IMR-90 (cell line): ENCODE measurements around the gene AUNIP. TPM values are rescaled to one million over a fixed set of nuclear protein-coding genes. Genes with fewer than 3 reads are reported as not detected.

Experiments
- ATAC-seq: fragments of 200-7000 bp; cut with Tn5 transposase; 2 replicates; pipeline ENCODE4 v1.9.1; 2020; ENCODE audit warnings: low read depth, mild to moderate bottlenecking, moderate library complexity
- BruUV-seq: library from RNA; stranded (reverse); fragments of 400-500 nt; replicated peaks from 2 replicates; lab custom pipeline; 2021; lab: Mats Ljungman, UMichigan
- CTCF ChIA-PET: fragments of 300-600 bp; formaldehyde crosslinking; extraction: SDS; loops from one replicate; lab custom pipeline; 2021; ENCODE audit warnings: antibody characterized with exemption; lab: Yijun Ruan, JAX
- POLR2A ChIA-PET: fragments of 300-600 bp; sonication (Branson Sonifier 250); formaldehyde crosslinking; loops from one replicate; lab custom pipeline; 2022; ENCODE audit warnings: antibody characterized with exemption; ENCODE audit not compliant: unreplicated experiment; lab: Charles Lee
- DNase-seq: peaks from one replicate; pipeline ENCODE4 v3.0.0; 2013
- H2AFZ ChIP-seq: replicated peaks from 2 replicates; pipeline ENCODE3; 2013; ENCODE audit warnings: low read length, mild to moderate bottlenecking; ENCODE audit not compliant: poor library complexity
- H2AK5ac ChIP-seq: 2 replicates; pipeline ENCODE4 v1.6.1; 2013; ENCODE audit warnings: low read depth, low read length, inconsistent platforms
- H2AK9ac ChIP-seq: replicated peaks from 2 replicates; pipeline ENCODE3; 2013; ENCODE audit warnings: mild to moderate bottlenecking, low read depth, low read length, moderate library complexity; ENCODE audit not compliant: poor library complexity
- H2BK120ac ChIP-seq: 2 replicates; pipeline ENCODE4 v1.6.1; 2013; ENCODE audit warnings: low read depth, low read length, inconsistent platforms
- H2BK15ac ChIP-seq: 3 replicates; pipeline ENCODE4 v1.6.1; 2013; ENCODE audit warnings: low read depth, low read length, inconsistent platforms
- H2BK20ac ChIP-seq: 2 replicates; pipeline ENCODE4 v1.6.1; 2013; ENCODE audit warnings: low read depth, mild to moderate bottlenecking, inconsistent platforms, low read length, moderate library complexity
- H2BK5ac ChIP-seq: 2 replicates; pipeline ENCODE4 v1.6.1; 2013; ENCODE audit warnings: mild to moderate bottlenecking, low read depth, low read length, inconsistent platforms; ENCODE audit not compliant: poor library complexity, severe bottlenecking
- H3K14ac ChIP-seq: replicated peaks from 2 replicates; pipeline ENCODE4 v1.6.1; 2013; ENCODE audit warnings: low read depth, low read length, inconsistent platforms
- H3K18ac ChIP-seq: 2 replicates; pipeline ENCODE4 v1.6.1; 2013; ENCODE audit warnings: low read depth, low read length, control low read depth
- H3K23ac ChIP-seq: 2 replicates; pipeline ENCODE4 v1.6.1; 2013; ENCODE audit warnings: low read depth, low read length, inconsistent platforms
- H3K27ac ChIP-seq: 2 replicates; pipeline ENCODE4 v1.5.1; 2013; ENCODE audit warnings: mild to moderate bottlenecking, control low read depth, low read length; ENCODE audit not compliant: insufficient read depth
- H3K27me3 ChIP-seq: 2 replicates; pipeline ENCODE4 v1.6.1; 2013; ENCODE audit warnings: low read length; ENCODE audit not compliant: control insufficient read depth, insufficient read depth
- H3K36me3 ChIP-seq: 2 replicates; pipeline ENCODE4 v1.6.1; 2013; ENCODE audit warnings: low read length, mixed read lengths; ENCODE audit not compliant: control insufficient read depth, insufficient read depth
- H3K4ac ChIP-seq: 2 replicates; pipeline ENCODE4 v1.6.1; 2013; ENCODE audit warnings: low read depth, low read length, inconsistent platforms
- H3K4me1 ChIP-seq: 2 replicates; pipeline ENCODE4 v1.6.1; 2013; ENCODE audit warnings: low read length, mixed read lengths; ENCODE audit not compliant: control insufficient read depth, insufficient read depth
- H3K4me2 ChIP-seq: 2 replicates; pipeline ENCODE4 v1.6.1; 2013; ENCODE audit warnings: low read depth, mild to moderate bottlenecking, control low read depth, low read length, moderate library complexity
- H3K4me3 ChIP-seq: 2 replicates; pipeline ENCODE4 v1.5.1; 2013; ENCODE audit warnings: low read depth, mild to moderate bottlenecking, control low read depth, low read length, moderate library complexity; ENCODE audit not compliant: insufficient read depth
- H3K56ac ChIP-seq: 2 replicates; pipeline ENCODE4 v1.6.1; 2013; ENCODE audit warnings: low read length, inconsistent platforms; ENCODE audit not compliant: insufficient read depth; ENCODE audit errors: extremely low read depth
- H3K79me1 ChIP-seq, 2 experiments: 2 replicates each; pipeline ENCODE4 v1.6.1; 2013; ENCODE audit warnings: low read length in 2 of 2, inconsistent platforms in 1 of 2, low read depth in 1 of 2
- H3K9ac ChIP-seq: 2 replicates; pipeline ENCODE4 v1.6.1; 2013; ENCODE audit warnings: low read depth, low read length, control low read depth
- H3K9me1 ChIP-seq: 2 replicates; pipeline ENCODE4 v1.6.1; 2013; ENCODE audit warnings: low read length, inconsistent platforms; ENCODE audit not compliant: insufficient read depth
- H3K9me3 ChIP-seq: 2 replicates; pipeline ENCODE4 v1.6.1; 2013; ENCODE audit warnings: low read length; ENCODE audit not compliant: control insufficient read depth, insufficient read depth
- H4K20me1 ChIP-seq: 2 replicates; pipeline ENCODE4 v1.6.1; 2013; ENCODE audit warnings: low read length, inconsistent platforms; ENCODE audit not compliant: insufficient read depth
- H4K5ac ChIP-seq: 2 replicates; pipeline ENCODE4 v1.6.1; 2013; ENCODE audit warnings: mild to moderate bottlenecking, low read depth, low read length, control low read depth
- H4K8ac ChIP-seq, 2 experiments: 2 replicates each; pipeline ENCODE4 v1.6.1; 2013; ENCODE audit warnings: low read depth in 2 of 2, low read length in 2 of 2, control low read depth in 1 of 2, inconsistent platforms in 1 of 2
- H4K91ac ChIP-seq: 2 replicates; pipeline ENCODE4 v1.6.1; 2013; ENCODE audit warnings: low read depth, low read length, inconsistent platforms; ENCODE audit not compliant: insufficient read depth
- BHLHE40 ChIP-seq: fragments of 150-350 bp; IDR thresholded peaks from 2 replicates; pipeline ENCODE4 v1.6.1; 2016; ENCODE audit warnings: mild to moderate bottlenecking, low read depth, low read length
- CHD1 ChIP-seq: IDR thresholded peaks from 2 replicates; pipeline ENCODE4 v1.6.1; 2012; ENCODE audit warnings: low read depth, low read length, improper control_type of control experiment
- FOS ChIP-seq: fragments of 150-350 bp; IDR thresholded peaks from 2 replicates; pipeline ENCODE4 v1.6.1; 2016; ENCODE audit warnings: low read depth, low read length
- MXI1 ChIP-seq: IDR thresholded peaks from 2 replicates; pipeline ENCODE4 v1.6.1; 2012; ENCODE audit warnings: low read depth, mild to moderate bottlenecking, low read length, moderate library complexity, borderline replicate concordance
- WGBS, 2 experiments: methylation state at CpG; one replicate each; pipeline versions ENCODE4 v1.1.5 to v1.1.7; 2013; ENCODE audit warnings: missing lambda C conversion rate in 2 of 2; ENCODE audit not compliant: insufficient read length in 1 of 2; ENCODE audit errors: extremely low coverage in 2 of 2; 5-methylcytosine and 5-hydroxymethylcytosine counted together
- dilution Hi-C: fragments of 300-500 bp; cut with HindIII; formaldehyde crosslinking; loops from one replicate; pipeline ENCODE4 v1.14.3; 2018; ENCODE audit warnings: low sequenced_read_pairs; ENCODE audit not compliant: unreplicated experiment
- in situ Hi-C: fragments of 300-500 bp; cut with MboI; formaldehyde crosslinking; loops from 3 replicates; pipeline ENCODE4 v1.14.3; 2019; ENCODE audit warnings: low sequenced_read_pairs, inconsistent platforms, mixed read lengths
- intact Hi-C: fragments of 100-400 bp; cut with micrococcal nuclease; formaldehyde crosslinking; loops from 2 replicates; pipeline ENCODE4 v1.10.0; 2022
- polyA plus RNA-seq, 3 experiments: library from polyadenylated mRNA; depleted of rRNA; stranded (reverse); fragments of >200 nt; gene quantifications; 2 replicates each; pipeline ENCODE4 v1.2.3, GENCODE V29; 2012; ENCODE audit warnings: low replicate concordance in 1 of 3
- total RNA-seq: library from RNA; depleted of rRNA; stranded (reverse); fragments of >200 nt; gene quantifications from 2 replicates; pipeline ENCODE4 v1.2.3, GENCODE V29; 2012

Gene AUNIP
- total and polyA plus RNA-seq, 2 of the 4 experiments (the other 2 are of a cell fraction), result 2.4 to 5.0 TPM

- peak overlapping the region; percentile 86 for H3K18ac ChIP-seq
- no peaks in the 10 kb centered on the region for H3K27me3 ChIP-seq
- ChIA-PET POLR2A (interaction anchor here (0.5 kb wide), 2 partner anchors 51 to 107 kb away, joined by 3 to 11 read pairs; partner anchors contain the start of gene PAFAH2), CTCF (no interaction called here)
- H4K20me1 ChIP-seq, result no peaks in the 10 kb centered on the region
- ATAC-seq (no peak), DNase-seq (peak; percentile 58)
- H3K4me2 ChIP-seq, result peak overlapping the region; percentile 24; the same call in 1 of the 2 replicates
- no TSS peak for BruUV-seq
- no peaks in the 10 kb centered on the region for H3K9me3 ChIP-seq
- H4K91ac ChIP-seq, result peak overlapping the region; percentile 72
- H3K23ac ChIP-seq, result no peak overlapping the region
- peak overlapping the region; percentile 60; the same call in 1 of the 2 replicates for H3K14ac ChIP-seq
- no peaks in the 10 kb centered on the region for H3K36me3 ChIP-seq
- peak overlapping the region; percentile 53 for H2BK5ac ChIP-seq
- H3K9me1 ChIP-seq, result peaks cover 26% of the 10 kb centered on the region
- H3K27ac ChIP-seq, result peak overlapping the region; percentile 74
- 56% methylated on average over 5 of the region's 10 CpGs; no CpG with 5 or more reads in 1 of the 2 experiments for WGBS, 2 experiments
- H3K56ac ChIP-seq, result 0 out of 2 replicates have a peak overlapping the region, but pooled peaks have one; percentile 9
- no peak overlapping the region for H2AK9ac ChIP-seq
- TF ChIP-seq MXI1, result no peak
- no peak for TF ChIP-seq BHLHE40
- no peak for TF ChIP-seq CHD1
- TF ChIP-seq FOS, result no peak
- H4K8ac ChIP-seq, result peak overlapping the region; percentile 16 to 69
- peak overlapping the region; percentile 93 for H2BK120ac ChIP-seq
- intact Hi-C loops, result no loop called here
- peaks cover 13 to 50% of the 10 kb centered on the region in 2 experiments for H3K79me1 ChIP-seq
- H4K5ac ChIP-seq, result peak overlapping the region; percentile 88
- no peak overlapping the region for H3K4me3 ChIP-seq
- H3K4me1 ChIP-seq, result peaks cover 33% of the 10 kb centered on the region
- peak overlapping the region; percentile 85 for H2AK5ac ChIP-seq
- H3K4ac ChIP-seq, result peak overlapping the region; percentile 59
- in situ Hi-C loops, result no loop called here
- no peak overlapping the region for H3K9ac ChIP-seq
- dilution Hi-C loops, result no loop called here
- peak overlapping the region; percentile 93 for H2BK20ac ChIP-seq
- H2BK15ac ChIP-seq, result peak overlapping the region; percentile 63; the same call in 1 of the 3 replicates
- H2AFZ ChIP-seq, result no peak overlapping the region
Measured at GRCh38 chr1:25890239-25891034, 31.2 kb upstream of the AUNIP start.
